NCI-H1048 (cell line): ENCODE results near the gene SPACA9.

Source experiments
- DNase-seq: peaks from one replicate; lab custom pipeline; 2025; lab: John Stamatoyannopoulos, UW

SPACA9 gene

GRCh38 chr9:132894862-132895835 is 16.5 kb downstream of the SPACA9 start:
- no peak for DNase-seq

DNA sequence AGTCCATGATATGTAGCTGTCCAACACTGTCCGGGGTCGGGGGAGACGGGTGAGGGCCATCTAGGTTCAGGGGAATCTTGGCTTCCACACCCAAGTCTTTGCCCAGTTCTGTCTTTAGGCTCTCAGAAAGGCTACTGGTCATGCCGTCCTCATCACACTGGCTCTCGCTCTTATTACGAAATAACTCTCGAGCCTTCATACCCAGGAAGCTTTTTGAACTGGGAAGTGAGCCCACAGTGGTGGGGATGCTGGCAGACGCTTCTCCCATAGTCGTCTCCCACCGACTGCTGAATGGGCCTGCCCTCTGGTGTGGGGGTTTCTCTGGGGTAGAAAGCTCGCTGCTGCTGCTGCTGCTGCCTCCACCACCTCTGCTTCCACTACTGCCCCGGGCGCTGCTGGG is 17.6 kb downstream of the SPACA9 start:
- no peak for DNase-seq

- DNase-seq: no peak
Observed at GRCh38 chr9:132896906-132897305, 18.2 kb downstream of the SPACA9 start.

DNA sequence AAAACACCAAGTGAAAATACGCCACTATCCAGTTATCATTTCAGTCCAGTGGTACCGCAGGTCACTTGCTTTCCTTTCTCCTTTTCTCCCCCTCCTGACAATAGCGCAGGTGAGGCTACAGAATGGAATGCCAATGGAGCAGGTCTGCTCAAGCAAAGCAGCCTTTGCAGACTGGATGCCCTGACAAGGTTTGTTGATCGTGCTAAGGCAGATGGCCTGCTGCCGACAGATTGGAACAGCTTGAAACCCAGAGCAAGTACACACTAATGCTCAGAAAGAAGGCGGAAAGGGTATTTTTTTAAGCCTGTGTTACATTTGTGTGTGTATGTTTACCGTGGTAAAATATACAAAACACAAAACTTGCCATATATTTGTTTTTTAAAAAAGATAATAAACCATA is 19.4 kb downstream of the SPACA9 start:
- DNase-seq: no peak

DNA sequence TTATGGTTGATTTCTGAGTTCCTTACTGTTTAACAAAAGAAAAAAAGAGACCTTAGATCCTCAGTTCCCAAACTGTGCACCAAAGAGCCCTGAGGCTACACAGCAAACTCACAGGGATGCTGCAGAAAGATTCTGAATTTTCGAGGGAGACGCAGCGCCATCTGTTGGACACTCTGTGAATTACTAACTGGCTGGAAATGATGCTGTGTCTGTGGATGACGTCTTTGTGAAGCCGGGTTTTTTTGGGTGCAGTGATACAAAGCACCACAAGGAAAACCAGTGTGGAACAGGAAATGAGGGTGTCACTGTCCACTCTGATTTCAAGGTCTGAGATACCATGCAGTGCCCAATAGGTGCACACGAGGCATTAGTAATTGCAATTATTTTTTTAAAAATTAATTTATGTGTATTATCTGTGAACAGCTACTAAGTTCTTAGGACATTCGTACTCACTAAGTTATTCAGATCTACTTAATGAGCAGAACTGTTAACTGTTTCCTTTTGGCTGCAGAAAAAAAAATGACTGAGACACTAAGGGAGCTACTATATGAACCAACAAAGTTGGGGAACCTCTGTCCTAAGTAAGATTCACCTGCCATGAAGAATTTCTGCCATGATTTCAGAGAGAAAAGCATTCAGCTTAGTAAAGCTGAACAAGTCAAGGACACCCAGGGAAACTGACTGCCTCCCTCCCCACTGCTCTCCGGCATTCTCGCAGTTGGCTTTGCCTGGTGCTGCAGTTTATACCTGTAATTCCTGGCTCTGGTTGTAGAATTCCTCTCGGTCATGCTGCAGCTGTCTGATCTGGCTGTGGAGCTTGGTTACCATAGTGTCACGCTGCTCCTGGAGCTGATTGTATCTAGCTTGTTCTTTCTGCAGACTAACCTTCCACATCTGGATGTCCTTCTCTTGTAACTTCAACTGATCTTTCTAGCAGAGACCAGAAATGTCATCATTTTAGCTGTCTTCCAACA is 23.4 kb downstream of the SPACA9 start:
- DNase-seq: peak; percentile 40

GRCh38 chr9:132903574-132904492 is 25.1 kb downstream of the SPACA9 start:
- DNase-seq: no peak

DNA sequence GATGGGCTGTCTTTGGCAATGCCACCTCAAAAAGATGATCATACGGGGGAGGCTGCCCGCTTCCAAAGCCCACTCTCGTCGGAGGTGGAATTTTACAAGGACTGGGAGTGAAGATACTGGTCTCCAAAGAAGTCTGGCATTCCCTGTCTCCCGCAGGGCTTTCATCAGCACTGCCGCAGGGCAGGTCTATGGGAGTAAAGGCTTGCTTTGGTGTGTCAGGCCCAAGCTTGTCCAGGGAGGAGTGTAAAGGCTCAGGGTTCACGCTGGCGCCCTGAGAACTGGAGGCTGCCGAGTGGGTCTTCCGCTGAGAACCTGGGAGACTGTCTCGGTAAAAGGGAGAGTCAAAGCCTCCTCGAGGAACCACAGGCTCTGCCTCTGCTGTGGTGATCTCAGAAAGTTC is 27.0 kb downstream of the SPACA9 start:
- no peak for DNase-seq

GRCh38 chr9:132908635-132909034 is 29.9 kb downstream of the SPACA9 start:
- DNase-seq: no peak

DNA sequence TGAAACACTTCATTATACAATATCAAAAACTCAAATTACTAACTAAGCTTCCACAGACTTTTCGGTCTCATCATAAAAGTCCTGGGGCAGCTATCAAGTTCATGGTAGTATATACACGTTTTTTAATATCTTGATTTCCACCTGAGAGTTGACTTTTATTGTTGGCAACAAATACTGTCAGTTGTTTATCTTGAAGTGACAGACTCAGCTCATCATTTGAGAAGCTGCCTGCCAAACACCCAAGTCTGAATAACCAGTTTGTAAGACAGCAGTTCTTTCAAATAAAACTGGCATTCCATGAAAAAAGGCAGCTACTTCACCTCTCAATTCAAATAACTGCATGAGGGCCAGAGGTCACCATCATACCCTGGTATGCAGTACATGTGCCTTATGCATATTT is 30.6 kb downstream of the SPACA9 start:
- no peak for DNase-seq

GRCh38 chr9:132910376-132910775 is 31.7 kb downstream of the SPACA9 start:
- no peak for DNase-seq

DNA sequence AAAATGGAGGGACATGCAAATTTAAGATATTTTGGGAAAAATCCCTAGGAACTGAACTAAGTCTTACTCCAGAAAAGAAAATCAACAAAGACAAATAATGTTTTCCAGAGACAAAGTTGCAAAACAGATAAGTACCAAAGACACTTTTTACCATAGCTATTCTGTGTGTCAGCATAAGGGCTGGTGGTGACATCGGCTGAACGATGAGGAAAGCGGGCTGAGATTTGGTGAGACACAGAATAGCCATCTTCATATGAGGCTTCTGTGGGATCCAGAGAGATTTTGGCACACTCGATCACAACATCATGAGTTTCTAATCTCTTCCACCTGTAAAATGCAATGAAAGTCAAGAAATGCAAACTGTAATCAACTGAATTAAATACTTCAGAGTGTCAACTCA is 33.4 kb downstream of the SPACA9 start:
- no peak for DNase-seq

DNA sequence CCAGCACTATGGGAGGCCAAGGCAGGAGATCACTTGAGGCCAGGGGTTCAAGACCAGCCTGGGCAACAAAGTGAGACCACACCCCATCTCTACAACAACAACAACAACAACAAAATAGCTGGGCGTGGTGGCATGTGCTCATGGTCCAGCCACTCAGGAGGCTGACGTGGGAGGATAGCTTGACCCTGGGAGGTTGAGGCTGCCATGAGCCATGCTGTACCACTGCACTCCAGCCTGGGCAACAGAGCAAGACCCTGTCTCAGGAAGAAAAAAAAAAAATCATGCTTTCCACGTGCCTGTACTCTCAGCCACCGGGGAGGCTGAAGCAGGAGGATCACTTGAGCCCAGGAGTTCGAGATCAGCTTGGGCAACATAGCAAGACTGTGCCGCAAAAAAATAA is 36.2 kb downstream of the SPACA9 start:
- no peak for DNase-seq

DNA sequence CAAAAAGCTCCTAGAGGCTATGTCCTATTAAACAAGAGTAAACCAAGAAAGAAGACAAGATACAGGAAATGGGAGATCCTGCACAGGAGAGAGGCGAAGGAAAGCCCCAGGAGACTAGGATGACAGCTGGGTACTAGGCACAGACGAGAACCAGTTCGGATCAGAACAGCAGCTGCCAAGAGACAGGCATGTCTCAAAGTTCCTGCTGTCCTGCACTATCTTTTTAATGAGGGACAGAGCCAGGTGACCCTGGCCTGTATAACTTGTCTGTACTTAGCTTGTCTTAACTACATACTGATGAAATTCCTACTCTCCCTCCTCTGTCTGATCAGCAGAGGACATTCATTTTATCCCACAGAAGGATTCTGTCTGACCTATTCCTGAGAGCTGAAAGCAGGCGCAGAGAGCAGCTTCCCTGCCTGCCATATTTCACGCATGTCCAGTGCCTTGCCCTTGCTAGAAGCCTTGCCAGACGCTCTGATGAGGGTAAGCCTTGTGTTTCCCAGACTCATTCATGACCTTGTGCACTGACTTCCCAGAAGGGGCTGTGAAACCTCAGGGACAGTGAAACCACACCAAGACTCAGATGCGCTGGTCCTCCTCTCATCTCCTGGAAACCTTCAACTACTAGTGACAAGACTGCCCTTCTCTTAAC is 41.0 kb downstream of the SPACA9 start:
- no peak for DNase-seq

- DNase-seq: no peak
Observed at GRCh38 chr9:132923346-132923902, 44.7 kb downstream of the SPACA9 start.

DNA sequence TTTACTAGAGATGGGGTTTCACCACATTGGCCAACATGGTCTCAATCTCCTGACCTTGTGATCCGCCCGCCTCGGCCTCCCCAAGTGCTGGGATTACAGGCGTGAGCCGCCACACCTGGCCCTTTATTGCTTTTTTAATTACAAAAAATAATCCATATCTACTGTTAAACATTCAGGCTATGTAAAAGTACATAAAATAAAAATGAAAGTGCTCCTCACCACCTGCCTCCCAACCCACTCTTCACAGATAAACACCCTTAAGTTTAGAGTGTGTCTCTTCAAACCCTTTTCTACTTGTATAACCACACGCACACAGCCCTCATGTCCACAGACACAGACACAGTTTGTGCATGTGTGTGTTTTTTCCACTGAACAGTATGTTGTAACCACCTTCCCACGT is 49.0 kb downstream of the SPACA9 start:
- no peak for DNase-seq

DNA sequence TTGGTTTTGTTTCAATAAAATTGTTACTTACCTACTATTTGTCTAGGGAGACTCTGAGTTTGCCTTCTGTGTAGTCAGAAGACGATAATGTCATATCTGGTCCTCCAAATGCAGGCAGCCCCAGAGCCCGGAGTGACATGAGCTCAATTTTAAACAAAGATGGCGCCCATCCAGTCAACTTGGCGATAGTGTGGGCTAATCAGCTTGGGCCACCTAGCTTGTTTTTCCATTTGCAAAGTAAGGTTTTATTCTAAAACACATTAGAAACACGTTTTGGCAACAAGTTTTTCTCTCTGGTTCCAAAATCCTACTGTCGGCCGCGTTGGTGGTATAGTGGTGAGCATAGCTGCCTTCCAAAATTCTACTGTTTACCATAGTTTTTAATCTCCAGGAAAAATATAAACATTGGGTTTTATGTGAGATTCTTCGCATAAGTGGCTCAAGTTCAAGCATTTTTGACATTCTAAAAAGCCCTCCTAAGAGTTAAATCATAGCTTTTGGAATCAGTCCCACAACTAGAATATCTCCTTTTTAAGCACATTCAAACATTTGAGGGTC is 52.6 kb downstream of the SPACA9 start:
- no peak for DNase-seq

DNA sequence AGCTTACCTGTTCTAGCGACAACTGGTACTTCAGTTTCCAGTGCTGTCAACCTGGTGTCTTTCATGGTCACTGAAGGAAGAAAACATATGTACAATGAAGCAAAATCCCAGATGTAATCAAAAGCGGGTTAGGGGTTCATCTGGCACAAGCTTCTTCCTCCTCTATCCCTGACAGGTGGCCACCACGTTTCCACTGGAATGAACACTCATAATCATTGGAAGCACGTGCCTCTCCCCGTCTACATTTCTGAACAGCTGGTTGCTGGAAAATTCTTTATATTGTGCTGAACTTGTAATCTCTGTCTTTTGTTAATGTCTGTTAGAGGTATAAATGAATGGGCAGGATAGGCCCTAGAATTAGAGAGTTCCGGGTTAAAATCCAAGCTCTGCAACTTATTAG is 56.3 kb downstream of the SPACA9 start:
- no peak for DNase-seq

GRCh38 chr9:132937463-132937901 is 58.8 kb downstream of the SPACA9 start:
- no peak for DNase-seq

DNA sequence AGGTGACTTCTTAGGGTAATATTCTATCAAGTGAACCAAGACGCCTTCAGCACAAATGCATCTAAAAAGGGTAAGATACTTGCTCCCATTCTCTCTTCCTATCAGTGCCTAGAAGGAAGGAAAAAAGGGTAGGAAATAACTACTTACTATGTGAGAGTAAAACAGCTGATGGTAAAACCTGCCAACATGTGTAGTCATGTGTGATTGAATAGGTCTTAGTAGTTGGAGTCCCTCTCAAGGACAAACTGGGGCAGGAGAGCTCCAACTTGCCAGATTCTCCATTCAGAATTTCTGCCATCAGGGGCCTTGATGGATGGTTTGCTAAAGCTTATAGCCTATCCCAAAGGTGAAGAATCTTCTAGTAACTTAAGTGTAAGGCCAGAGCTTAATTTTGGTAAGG is 60.5 kb downstream of the SPACA9 start:
- DNase-seq: no peak
